Right lobe of liver (tissue), 6 donors: ENCODE results near the gene ABHD16A. TPM values are rescaled to one million over a fixed set of nuclear protein-coding genes. Genes with fewer than 3 reads are reported as not detected.

Experiments used
- ATAC-seq, 4 donors: fragments of 200-7000 bp; cut with Tn5 transposase; one replicate each; pipeline ENCODE4 v1.9.1; 2020; ENCODE audit warnings: mild to moderate bottlenecking in 4 of 4, moderate library complexity in 4 of 4
- DNase-seq, 3 donors: peaks; one replicate each; pipeline ENCODE4 v3.0.0-alpha.2; 2020
- H3K27ac ChIP-seq, 3 donors: fragments of 200-600 bp; one replicate each; pipeline ENCODE4 v1.8.0; 2022
- H3K27me3 ChIP-seq, 2 donors: fragments of 200-600 bp; one replicate each; pipeline ENCODE4 v1.8.0; 2022
- H3K36me3 ChIP-seq, 4 donors: fragments of 200-600 bp; sonication (generic) in 1 of 4; one replicate each; pipeline versions ENCODE4 v1.5.1 to v1.8.0; 2017 to 2022; ENCODE audit warnings: control low read depth in 1 of 4
- H3K4me1 ChIP-seq, 4 donors: fragments of 200-600 bp; sonication (generic) in 1 of 4; one replicate each; pipeline versions ENCODE4 v1.5.1 to v1.8.0; 2017 to 2022; ENCODE audit warnings: control low read depth in 1 of 4
- H3K4me3 ChIP-seq, 3 donors: fragments of 200-600 bp; one replicate each; pipeline ENCODE4 v1.8.0; 2022
- H3K9me3 ChIP-seq, 4 donors: fragments of 200-600 bp; sonication (generic) in 1 of 4; one replicate each; pipeline versions ENCODE4 v1.5.1 to v1.8.0; 2017 to 2022; ENCODE audit warnings: control low read depth in 1 of 4
- CTCF ChIP-seq, 4 donors: fragments of 200-600 bp in 3 of 4; fragments of 450-650 bp in 1 of 4; IDR thresholded peaks; one replicate each; pipeline versions ENCODE4 v1.5.1 to v1.8.0; 2016 to 2022; ENCODE audit warnings: antibody characterized with exemption in 4 of 4, mild to moderate bottlenecking in 2 of 4
- POLR2A ChIP-seq: fragments of 450-650 bp; IDR thresholded peaks from one replicate; pipeline ENCODE4 v1.6.1; 2017; ENCODE audit warnings: antibody characterized with exemption, mild to moderate bottlenecking
- WGBS: methylation state at CpG from one replicate; pipeline ENCODE4 v1.1.6; 2018; ENCODE audit warnings: low coverage, low lambda C conversion rate; ENCODE audit not compliant: insufficient coverage; ENCODE audit errors: missing lambda C conversion rate; 5-methylcytosine and 5-hydroxymethylcytosine counted together
- intact Hi-C, 2 donors: fragments of 100-400 bp; cut with DNase I; formaldehyde crosslinking; loops; one replicate each; pipeline versions ENCODE4 v1.11.2 to v1.14.1; 2022
- total RNA-seq, 6 experiments: library from RNA; depleted of rRNA in 2 of 6; stranded (reverse); fragments of >200 nt in 2 of 6; fragmentation: NEBNext Ultra II Directional in 3 of 6; extraction: Animal tissue kit (Norgen Biotek cat#: 25700) in 3 of 6; gene quantifications; one replicate each; pipeline versions ENCODE4 v1.1.0 to v1.2.4, GENCODE V29; 2016 to 2023
- donor health status: DM: no; HTN: yes; CAD: no.
- donor health status: DM: no; HTN: no; CAD: no.
- donor health status: DM: no; HTN: no; CAD: no.
- donor health status: DM: no; HTN: yes; CAD: no.
- donor health status: DM: no; HTN: yes; CAD: no.

The ABHD16A gene
- total RNA-seq, 6 experiments from 2014 or later: 29.7 to 34.8 (median 31.2) TPM

DNA sequence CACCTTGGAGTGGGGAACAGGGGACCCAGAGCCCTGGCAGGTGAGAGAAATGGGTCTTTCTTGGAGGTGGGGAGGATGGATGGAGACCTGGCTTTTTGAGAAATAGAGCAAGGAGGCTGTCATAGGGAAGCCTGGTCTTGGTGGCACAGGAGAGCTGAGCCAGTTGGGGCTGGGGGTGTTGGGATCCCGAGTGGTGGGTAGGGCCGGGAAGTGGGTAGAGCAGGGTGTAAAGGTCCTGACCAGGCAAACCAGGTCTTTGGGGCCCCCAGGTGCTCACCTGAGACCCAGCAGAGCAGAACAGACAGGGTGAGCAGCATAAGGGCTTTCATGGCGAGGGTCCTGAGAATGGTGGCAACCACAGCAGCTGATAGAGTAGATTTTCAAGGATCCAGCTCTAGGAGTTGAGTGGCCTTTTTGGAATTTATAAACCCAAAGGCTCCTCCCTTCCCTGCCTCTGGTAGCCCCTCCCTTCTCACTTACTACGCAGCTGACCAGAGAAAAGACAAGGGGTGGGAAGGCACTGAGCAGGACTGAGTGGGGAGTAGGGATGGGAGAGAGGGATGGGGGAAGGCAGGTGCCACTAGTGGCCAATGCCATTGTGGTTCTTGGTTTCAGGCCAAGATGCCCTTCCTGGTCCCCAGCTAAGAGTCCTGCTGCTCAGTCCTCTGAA is 18.4 kb upstream of the ABHD16A start, which contains the start of gene LY6G6C:
Gene LY6G6C, minus strand, starts transcription at position 396 of the 670 bp plus-strand sequence. Its CDS starts 67 bp downstream, at position 329.
- no peaks in the 10 kb centered on the region for H3K9me3 ChIP-seq
- no peak for ATAC-seq
- H3K27ac ChIP-seq: no peak within 1 kb of the TSS
- no peak for DNase-seq
- no peaks in the 10 kb centered on the region for H3K4me1 ChIP-seq
- peaks cover 0 to under 1% (median 0%) of the 10 kb centered on the region in 4 donors for H3K36me3 ChIP-seq
- 54% methylated on average over 2 of the region's 4 CpGs for WGBS
- intact Hi-C loops: no loop called here
- TF ChIP-seq POLR2A (no peak), CTCF (IDR thresholded peaks at IDR 0.05) (no peak)
- H3K4me3 ChIP-seq: no peak within 1 kb of the TSS
- H3K27me3 ChIP-seq: no peaks in the 10 kb centered on the region

- no peak for TF ChIP-seq POLR2A
- TF ChIP-seq CTCF (IDR thresholded peaks at IDR 0.05): no peak
- intact Hi-C loops: no loop called here
- DNase-seq (no peak), ATAC-seq (no peak)
- H3K9me3 ChIP-seq: no peaks in the 10 kb centered on the region
- H3K4me1 ChIP-seq: no peaks in the 10 kb centered on the region
- no peak overlapping the region for H3K4me3 ChIP-seq
- WGBS: 84% methylated on average over 5 of the region's 5 CpGs
- H3K27ac ChIP-seq: no peak overlapping the region
- H3K36me3 ChIP-seq: no peaks in the 10 kb centered on the region
- no peaks in the 10 kb centered on the region for H3K27me3 ChIP-seq
Measured at GRCh38 chr6:31720196-31720770, 17.2 kb upstream of the ABHD16A start.

- WGBS: 90% methylated on average over 1 of the region's 6 CpGs
- no peak for TF ChIP-seq POLR2A
- TF ChIP-seq CTCF (IDR thresholded peaks at IDR 0.05): no peak
- ATAC-seq (peak in 1 of 4 donors; percentile 12), DNase-seq (no peak)
- no peaks in the 10 kb centered on the region for H3K9me3 ChIP-seq
- H3K27ac ChIP-seq: no peak overlapping the region
- no peak overlapping the region for H3K4me3 ChIP-seq
- H3K36me3 ChIP-seq: no peaks in the 10 kb centered on the region
- intact Hi-C loops: loop anchor here in 1 of 2 donors (10.0 kb wide), 1 partner anchor 46 kb away; the partner anchor contains the start of gene SAPCD1
- H3K27me3 ChIP-seq: no peaks in the 10 kb centered on the region
- H3K4me1 ChIP-seq: no peaks in the 10 kb centered on the region
Measured at GRCh38 chr6:31719001-31719400, 15.9 kb upstream of the ABHD16A start.

GRCh38 chr6:31718265-31718664 is 15.1 kb upstream of the ABHD16A start:
- Histone ChIP-seq H3K27ac (no peak overlapping the region), H3K4me3 (no peak overlapping the region), H3K9me3 (no peaks in the 10 kb centered on the region), H3K4me1 (no peaks in the 10 kb centered on the region), H3K27me3 (no peaks in the 10 kb centered on the region), H3K36me3 (no peaks in the 10 kb centered on the region)
- no peak for TF ChIP-seq CTCF (IDR thresholded peaks at IDR 0.05)
- TF ChIP-seq POLR2A: no peak
- no CpG with 5 or more reads among the region's 1 CpG for WGBS
- DNase-seq: no peak
- intact Hi-C loops: loop anchor here in 1 of 2 donors (10.0 kb wide), 1 partner anchor 47 kb away; the partner anchor contains the start of gene SAPCD1
- no peak for ATAC-seq
